GM20000 (cell line): Measurements from ENCODE around the gene SHISAL1.

ENCODE experiments used
- DNase-seq: peaks from one replicate; pipeline ENCODE4 v3.0.0; 2012; ENCODE audit warnings: low spot score
- TF ChIP-seq, protein P1 (sequence below): IDR thresholded peaks from 2 replicates; pipeline ENCODE4 v1.5.1; 2012; ENCODE audit warnings: mild to moderate bottlenecking, control low read depth; ENCODE audit errors: extremely low read depth, missing control alignments

Gene SHISAL1

DNA sequence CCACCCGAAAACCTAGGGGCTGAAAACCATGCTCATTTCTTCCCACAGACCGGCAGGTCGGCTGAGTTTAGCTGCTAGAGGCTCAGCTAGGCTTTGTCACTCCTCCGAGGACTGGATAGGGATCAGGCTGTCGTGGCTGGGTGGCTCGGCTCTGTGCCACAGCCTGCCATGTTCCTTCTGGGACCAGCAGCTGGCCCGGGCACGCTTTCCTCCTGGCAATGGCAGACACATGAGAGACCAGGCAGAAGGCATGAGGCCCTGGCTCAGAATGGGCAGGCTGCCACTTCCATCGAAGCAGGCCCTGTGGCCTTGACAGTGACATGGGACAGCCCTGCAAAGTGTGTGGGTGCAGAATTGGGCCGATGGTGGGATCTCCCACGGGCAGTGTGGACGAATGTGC, 111.1 kb downstream of the SHISAL1 start:
- no peak for DNase-seq
- TF ChIP-seq, protein P1, sequence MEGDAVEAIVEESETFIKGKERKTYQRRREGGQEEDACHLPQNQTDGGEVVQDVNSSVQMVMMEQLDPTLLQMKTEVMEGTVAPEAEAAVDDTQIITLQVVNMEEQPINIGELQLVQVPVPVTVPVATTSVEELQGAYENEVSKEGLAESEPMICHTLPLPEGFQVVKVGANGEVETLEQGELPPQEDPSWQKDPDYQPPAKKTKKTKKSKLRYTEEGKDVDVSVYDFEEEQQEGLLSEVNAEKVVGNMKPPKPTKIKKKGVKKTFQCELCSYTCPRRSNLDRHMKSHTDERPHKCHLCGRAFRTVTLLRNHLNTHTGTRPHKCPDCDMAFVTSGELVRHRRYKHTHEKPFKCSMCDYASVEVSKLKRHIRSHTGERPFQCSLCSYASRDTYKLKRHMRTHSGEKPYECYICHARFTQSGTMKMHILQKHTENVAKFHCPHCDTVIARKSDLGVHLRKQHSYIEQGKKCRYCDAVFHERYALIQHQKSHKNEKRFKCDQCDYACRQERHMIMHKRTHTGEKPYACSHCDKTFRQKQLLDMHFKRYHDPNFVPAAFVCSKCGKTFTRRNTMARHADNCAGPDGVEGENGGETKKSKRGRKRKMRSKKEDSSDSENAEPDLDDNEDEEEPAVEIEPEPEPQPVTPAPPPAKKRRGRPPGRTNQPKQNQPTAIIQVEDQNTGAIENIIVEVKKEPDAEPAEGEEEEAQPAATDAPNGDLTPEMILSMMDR = no peak

DNA sequence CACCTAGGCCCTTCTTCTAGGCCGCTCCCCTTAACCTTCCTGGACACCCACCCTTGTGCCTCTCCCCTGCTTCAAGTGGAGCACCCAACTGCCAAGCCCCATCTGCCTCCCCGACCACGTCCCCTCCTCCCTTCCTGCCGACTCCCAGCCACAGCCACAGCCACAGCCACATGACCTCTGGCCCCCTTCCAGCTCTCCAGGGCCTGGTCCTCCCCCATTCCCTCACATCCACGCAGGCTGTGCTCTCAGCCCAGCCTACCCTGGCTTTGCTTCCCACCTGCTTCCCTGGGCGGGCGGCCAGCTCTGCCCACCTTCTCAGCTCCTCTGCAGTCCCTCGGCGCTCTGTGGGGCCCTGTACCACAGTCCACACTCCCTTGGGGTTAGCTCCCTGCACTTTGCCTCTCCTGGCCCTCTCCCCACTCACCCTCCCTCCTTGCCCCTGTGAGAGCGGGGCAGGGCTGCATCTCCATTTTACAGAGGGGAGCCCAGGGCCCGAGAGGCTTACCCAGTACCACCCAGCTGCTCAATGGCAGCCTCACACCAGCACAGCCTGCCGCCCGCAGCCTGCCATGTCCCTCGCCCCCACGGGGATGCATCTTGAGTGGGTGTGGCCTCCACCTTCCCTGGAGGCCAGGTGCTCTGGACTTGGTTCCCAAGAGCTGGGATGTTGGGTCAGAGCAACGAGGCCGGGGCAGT, 111.7 kb downstream of the SHISAL1 start:
- TF ChIP-seq, protein P1 = no peak
- DNase-seq = no peak

DNA sequence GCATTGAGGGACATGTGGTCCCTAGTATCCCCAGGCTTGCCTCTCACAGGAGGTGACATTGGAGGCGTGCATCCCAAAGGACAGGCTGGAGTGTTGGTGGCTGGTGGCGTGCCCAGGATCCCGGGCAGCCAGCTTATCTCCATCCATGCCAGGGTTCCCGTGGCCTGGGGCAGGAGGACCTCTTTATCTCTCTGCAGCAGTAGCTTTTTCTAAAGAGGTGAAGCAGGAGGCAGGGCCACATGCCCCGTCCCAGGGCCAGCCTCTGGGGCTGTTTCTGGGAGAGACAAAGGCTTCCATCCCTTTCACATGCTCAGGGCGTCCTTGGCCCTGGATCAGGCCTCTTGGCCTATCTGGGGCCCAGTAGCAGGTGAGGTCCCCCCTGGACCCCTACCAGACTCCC, 112.3 kb downstream of the SHISAL1 start:
- DNase-seq = no peak
- TF ChIP-seq, protein P1 = no peak

- DNase-seq = no peak
- TF ChIP-seq, protein P1 = no peak
Observed at GRCh38 chr22:44199866-44200265, 112.9 kb downstream of the SHISAL1 start.

DNA sequence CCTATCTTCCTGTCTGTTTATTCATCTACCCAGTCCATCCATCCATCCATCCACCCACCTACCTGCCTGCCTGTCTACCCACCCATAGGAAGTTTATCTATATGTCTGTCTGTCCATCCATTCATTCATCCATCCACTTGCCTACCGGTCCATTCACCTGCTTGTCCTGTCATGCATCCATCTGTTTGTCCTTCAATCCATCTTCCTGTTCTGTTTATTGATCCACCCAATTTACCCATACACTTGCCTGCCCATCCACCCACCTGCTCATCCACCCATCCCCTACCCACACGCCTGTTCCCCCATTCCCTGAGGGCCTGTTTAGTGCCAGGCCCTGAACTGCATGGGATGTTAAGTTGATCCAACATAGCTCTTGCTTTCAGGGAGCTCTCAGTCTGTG, 113.6 kb downstream of the SHISAL1 start:
- no peak for DNase-seq

GRCh38 chr22:44197271-44197670, 115.5 kb downstream of the SHISAL1 start:
- TF ChIP-seq, protein P1 = no peak
- no peak for DNase-seq

More for the DNA sequence above, 113.6 kb downstream of the SHISAL1 start:
- TF ChIP-seq, protein P1 = no peak

DNA sequence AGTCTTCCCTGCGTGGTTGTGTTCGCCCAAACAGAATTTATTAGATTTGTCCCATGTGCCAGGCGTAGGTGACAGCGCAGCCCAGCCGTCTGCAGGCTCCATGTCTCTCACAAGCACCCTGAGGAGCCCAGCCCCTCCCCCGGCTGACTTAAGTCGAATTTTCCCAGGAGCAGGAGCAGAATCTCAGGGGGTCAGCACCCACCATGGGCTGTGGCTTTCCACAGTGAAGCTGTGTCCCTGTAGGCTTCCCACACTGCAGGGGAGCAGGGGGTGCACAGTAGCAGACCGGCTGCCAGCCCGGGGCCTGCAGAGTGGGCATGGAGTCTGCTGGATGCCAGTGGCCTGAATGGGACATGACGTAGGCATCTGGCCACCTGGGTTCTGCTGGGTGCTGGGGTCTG, 116.0 kb downstream of the SHISAL1 start:
- no peak for DNase-seq
- TF ChIP-seq, protein P1 = no peak
